ENCODE data around the gene FUT8. TPM values are rescaled to one million over a fixed set of nuclear protein-coding genes. Genes with fewer than 3 reads are reported as not detected.
A peak's percentile ranks its signal among the peaks of the same experiment; 100 is the strongest.

The FUT8 gene
- total RNA-seq, 1 donor from 2014 or later, result 56.6 TPM

- H3K36me3 Mint-ChIP-seq (ENCODE audit: unreplicated experiment), result no peaks in the 10 kb centered on the region
- H3K27ac Mint-ChIP-seq (ENCODE audit: unreplicated experiment), result no peak overlapping the region
- H3K27me3 Mint-ChIP-seq (ENCODE audit: unreplicated experiment), result peaks cover 4% of the 10 kb centered on the region
- peaks cover 4% of the 10 kb centered on the region for H3K9me3 Mint-ChIP-seq (ENCODE audit: unreplicated experiment)
- H3K4me1 Mint-ChIP-seq (ENCODE audit: low read depth, unreplicated experiment), result peaks cover 4% of the 10 kb centered on the region
- peak; percentile 48 for DNase-seq
- H3K4me3 Mint-ChIP-seq (ENCODE audit: unreplicated experiment), result no peak overlapping the region
- TF ChIP-seq CTCF (IDR thresholded peaks at IDR 0.05; ENCODE audit: partially characterized antibody, unreplicated experiment), result no peak
These were observed 378.9 kb downstream of the FUT8 start for GRCh38 chr14:65791191-65791981.

GRCh38 chr14:65792208-65792905, 379.8 kb downstream of the FUT8 start:
- Mint-ChIP-seq H3K36me3 (ENCODE audit: unreplicated experiment) (no peaks in the 10 kb centered on the region), H3K27ac (ENCODE audit: unreplicated experiment) (no peak overlapping the region), H3K4me3 (ENCODE audit: unreplicated experiment) (no peak overlapping the region), H3K27me3 (ENCODE audit: unreplicated experiment) (peaks cover 4% of the 10 kb centered on the region), H3K4me1 (ENCODE audit: low read depth, unreplicated experiment) (no peaks in the 10 kb centered on the region), H3K9me3 (ENCODE audit: unreplicated experiment) (peaks cover 4% of the 10 kb centered on the region)
- TF ChIP-seq CTCF (IDR thresholded peaks at IDR 0.05; ENCODE audit: partially characterized antibody, unreplicated experiment), result no peak
- DNase-seq, result no peak

Small RNAs within 50 kb of the gene (microRNA-seq; reads per million reads assigned to microRNA genes)
- 2.8 reads per million, percentile 20 among the genes with 10 or more reads in this experiment for gene MIR625 (ENCODE audit: unreplicated experiment)

Measured in glutamatergic neuron (in vitro differentiated cells).